Measurements from ENCODE around the gene EIF4E2.

- TF ChIP-seq CTCF (IDR thresholded peaks at IDR 0.05; ENCODE audit: borderline replicate concordance, extremely low read depth, low read length, poor library complexity, severe bottlenecking) (no peak), EZH2 (IDR thresholded peaks at IDR 0.05; ENCODE audit: borderline replicate concordance, low read depth, low read length, severe bottlenecking) (no peak)
These were observed 755 bp downstream of the EIF4E2 start for GRCh38 chr2:232551250-232551638.
